ENCODE data around the gene FBXL7. TPM values are rescaled to one million over a fixed set of nuclear protein-coding genes. Genes with fewer than 3 reads are reported as not detected.

FBXL7 gene
- total RNA-seq, 1 donor from 2014 or later, result 13.3 TPM

- no peak for TF ChIP-seq CTCF (IDR thresholded peaks at IDR 0.05)
- peaks cover 8% of the 10 kb centered on the region for H3K4me1 ChIP-seq
- intact Hi-C loops (cut with DNase I), result no loop called here
- no peaks in the 10 kb centered on the region for H3K27me3 ChIP-seq
- ATAC-seq, result no peak
- no peak overlapping the region for H3K4me3 ChIP-seq
- no peak for DNase-seq
- no peaks in the 10 kb centered on the region for H3K9me3 ChIP-seq
- H3K27ac ChIP-seq, result no peak overlapping the region
- H3K36me3 ChIP-seq, result no peaks in the 10 kb centered on the region
Measured at GRCh38 chr5:15575666-15576065, 75.7 kb downstream of the FBXL7 start.

GRCh38 chr5:15577132-15577531 lies 77.2 kb downstream of the FBXL7 start:
- no peaks in the 10 kb centered on the region for H3K27me3 ChIP-seq
- no peaks in the 10 kb centered on the region for H3K9me3 ChIP-seq
- H3K27ac ChIP-seq, result no peak overlapping the region
- H3K36me3 ChIP-seq, result no peaks in the 10 kb centered on the region
- no peak for DNase-seq
- no peak for TF ChIP-seq CTCF (IDR thresholded peaks at IDR 0.05)
- no peak for ATAC-seq
- intact Hi-C loops (cut with DNase I), result no loop called here
- peaks cover 8% of the 10 kb centered on the region for H3K4me1 ChIP-seq
- no peak overlapping the region for H3K4me3 ChIP-seq

- Histone ChIP-seq H3K27me3 (no peaks in the 10 kb centered on the region), H3K27ac (no peak overlapping the region), H3K36me3 (no peaks in the 10 kb centered on the region), H3K4me1 (peaks cover 8% of the 10 kb centered on the region), H3K4me3 (no peak overlapping the region), H3K9me3 (no peaks in the 10 kb centered on the region)
- intact Hi-C loops (cut with DNase I), result no loop called here
- ATAC-seq (no peak), DNase-seq (no peak)
- TF ChIP-seq CTCF (IDR thresholded peaks at IDR 0.05), result no peak
Measured at GRCh38 chr5:15577831-15578230, 77.9 kb downstream of the FBXL7 start.

- Histone ChIP-seq H3K4me1 (peaks cover 8% of the 10 kb centered on the region), H3K27me3 (no peaks in the 10 kb centered on the region), H3K9me3 (no peaks in the 10 kb centered on the region), H3K36me3 (no peaks in the 10 kb centered on the region), H3K4me3 (no peak overlapping the region), H3K27ac (no peak overlapping the region)
- intact Hi-C loops (cut with DNase I), result no loop called here
- no peak for TF ChIP-seq CTCF (IDR thresholded peaks at IDR 0.05)
- DNase-seq (no peak), ATAC-seq (no peak)
Measured at GRCh38 chr5:15579193-15579990, 79.4 kb downstream of the FBXL7 start.

- ATAC-seq, result no peak
- Histone ChIP-seq H3K4me3 (no peak overlapping the region), H3K27me3 (no peaks in the 10 kb centered on the region), H3K4me1 (no peaks in the 10 kb centered on the region), H3K27ac (no peak overlapping the region), H3K9me3 (no peaks in the 10 kb centered on the region), H3K36me3 (no peaks in the 10 kb centered on the region)
- intact Hi-C loops (cut with DNase I), result no loop called here
- no peak for TF ChIP-seq CTCF (IDR thresholded peaks at IDR 0.05)
- no peak for DNase-seq
Measured at GRCh38 chr5:15584528-15584927, 84.5 kb downstream of the FBXL7 start.
